Panc1 (cell line): ENCODE results near the gene IFT122.

ENCODE experiments used
- CTCF ChIP-seq: fragments of 450-650 bp; IDR thresholded peaks from 2 replicates; pipeline ENCODE4 v1.5.1; 2017; ENCODE audit warnings: mild to moderate bottlenecking
- POLR2AphosphoS5 ChIP-seq: IDR thresholded peaks from 2 replicates; pipeline ENCODE4 v1.6.1; 2012; ENCODE audit warnings: mild to moderate bottlenecking, low read depth, low read length, moderate library complexity

GRCh38 chr3:129402210-129402609 lies 37.8 kb upstream of the IFT122 start:
- TF ChIP-seq CTCF: no peak
- TF ChIP-seq POLR2AphosphoS5: no peak
